HepG2 (cell line): ENCODE data around the gene TMEM127. TPM values are rescaled to one million over a fixed set of nuclear protein-coding genes. Genes with fewer than 3 reads are reported as not detected.

Source experiments
- ATF7-NPFF ChIP-seq: sonication (generic); formaldehyde crosslinking; IDR thresholded peaks from 2 replicates; pipeline ENCODE4 v1.8.1; 2023; ENCODE audit warnings: mild to moderate bottlenecking, low read depth, missing genetic modification reagents, moderate library complexity
- ELF1 ChIP-seq: sonication (generic); formaldehyde crosslinking; IDR thresholded peaks from 2 replicates; pipeline ENCODE4 v1.4.0; 2020; ENCODE audit warnings: missing genetic modification reagents
- GPN1 ChIP-seq: sonication (generic); formaldehyde crosslinking; IDR thresholded peaks from 2 replicates; pipeline ENCODE4 v1.5.1; 2020; ENCODE audit warnings: missing genetic modification reagents, borderline replicate concordance
- MEIS1 ChIP-seq: sonication (generic); formaldehyde crosslinking; IDR thresholded peaks from 2 replicates; pipeline ENCODE4 v1.9.0; 2021; ENCODE audit warnings: mild to moderate bottlenecking, missing genetic modification reagents, moderate library complexity, borderline replicate concordance
- SAP130 ChIP-seq: IDR thresholded peaks from 2 replicates; pipeline ENCODE4 v1.6.1; 2016; ENCODE audit warnings: low read depth
- ZFAT ChIP-seq: sonication (generic); formaldehyde crosslinking; conservative IDR thresholded peaks from 2 replicates; pipeline ENCODE4 v1.8.1; 2023; ENCODE audit warnings: missing genetic modification reagents, inconsistent platforms
- ZFX ChIP-seq: sonication (generic); formaldehyde crosslinking; IDR thresholded peaks from 2 replicates; pipeline ENCODE4 v1.4.0; 2020; ENCODE audit warnings: mild to moderate bottlenecking, low read depth, missing genetic modification reagents, moderate library complexity
- ZNF138 ChIP-seq: sonication (generic); formaldehyde crosslinking; IDR thresholded peaks from 2 replicates; pipeline ENCODE4 v1.5.0; 2020; ENCODE audit warnings: mild to moderate bottlenecking, low read depth, missing genetic modification reagents
- ZNF142 ChIP-seq: sonication (generic); formaldehyde crosslinking; IDR thresholded peaks from 2 replicates; pipeline ENCODE4 v1.4.0; 2020; ENCODE audit warnings: missing genetic modification reagents
- ZNF501 ChIP-seq: sonication (generic); formaldehyde crosslinking; IDR thresholded peaks from 2 replicates; pipeline ENCODE4 v1.5.1; 2020; ENCODE audit warnings: mild to moderate bottlenecking, moderate library complexity, missing genetic modification reagents
- ZNF678 ChIP-seq: sonication (generic); formaldehyde crosslinking; IDR thresholded peaks from 2 replicates; pipeline ENCODE4 v1.4.0; 2020; ENCODE audit warnings: mild to moderate bottlenecking, missing genetic modification reagents
- ZNF740 ChIP-seq: sonication (generic); formaldehyde crosslinking; IDR thresholded peaks from 2 replicates; pipeline ENCODE4 v1.4.0; 2020; ENCODE audit warnings: missing genetic modification reagents
- ZSCAN21 ChIP-seq: sonication (generic); formaldehyde crosslinking; IDR thresholded peaks from 2 replicates; pipeline ENCODE4 v1.8.0; 2022; ENCODE audit warnings: mild to moderate bottlenecking, missing genetic modification reagents, moderate library complexity, borderline replicate concordance
- polyA plus RNA-seq, 8 experiments: library from polyadenylated mRNA; depleted of rRNA in 3 of 8; stranded (reverse) in 7 of 8; unstranded in 1 of 8; fragments of >200 nt; fragmentation: Illumina TruSeq in 4 of 8; extraction: Trizol in 4 of 8; gene quantifications; 2 replicates each; pipeline versions ENCODE4 v1.2.1 to v1.2.3, GENCODE V29; 2011 to 2016; ENCODE audit warnings: low read depth in 4 of 8, missing spikeins in 1 of 8, mixed read lengths in 1 of 8; ENCODE audit not compliant: insufficient read depth in 1 of 8
- total RNA-seq, 5 experiments: library from RNA; depleted of rRNA; stranded (reverse); fragments of >200 nt; fragmentation: Illumina TruSeq; extraction: Trizol; gene quantifications; 2 replicates each; pipeline ENCODE4 v1.2.3, GENCODE V29; 2016; ENCODE audit warnings: low read depth in 1 of 5
- TF ChIP-seq, protein P1 (sequence below): sonication (generic); formaldehyde crosslinking; IDR thresholded peaks from 2 replicates; pipeline ENCODE4 v1.5.0; 2020; ENCODE audit warnings: mild to moderate bottlenecking, missing genetic modification reagents, borderline replicate concordance

TMEM127 gene
- total and polyA plus RNA-seq, 2 of the 13 experiments (the other 11 are each of a cell fraction or from before 2014, with no cell fraction given), result 21.5 to 33.9 TPM

DNA sequence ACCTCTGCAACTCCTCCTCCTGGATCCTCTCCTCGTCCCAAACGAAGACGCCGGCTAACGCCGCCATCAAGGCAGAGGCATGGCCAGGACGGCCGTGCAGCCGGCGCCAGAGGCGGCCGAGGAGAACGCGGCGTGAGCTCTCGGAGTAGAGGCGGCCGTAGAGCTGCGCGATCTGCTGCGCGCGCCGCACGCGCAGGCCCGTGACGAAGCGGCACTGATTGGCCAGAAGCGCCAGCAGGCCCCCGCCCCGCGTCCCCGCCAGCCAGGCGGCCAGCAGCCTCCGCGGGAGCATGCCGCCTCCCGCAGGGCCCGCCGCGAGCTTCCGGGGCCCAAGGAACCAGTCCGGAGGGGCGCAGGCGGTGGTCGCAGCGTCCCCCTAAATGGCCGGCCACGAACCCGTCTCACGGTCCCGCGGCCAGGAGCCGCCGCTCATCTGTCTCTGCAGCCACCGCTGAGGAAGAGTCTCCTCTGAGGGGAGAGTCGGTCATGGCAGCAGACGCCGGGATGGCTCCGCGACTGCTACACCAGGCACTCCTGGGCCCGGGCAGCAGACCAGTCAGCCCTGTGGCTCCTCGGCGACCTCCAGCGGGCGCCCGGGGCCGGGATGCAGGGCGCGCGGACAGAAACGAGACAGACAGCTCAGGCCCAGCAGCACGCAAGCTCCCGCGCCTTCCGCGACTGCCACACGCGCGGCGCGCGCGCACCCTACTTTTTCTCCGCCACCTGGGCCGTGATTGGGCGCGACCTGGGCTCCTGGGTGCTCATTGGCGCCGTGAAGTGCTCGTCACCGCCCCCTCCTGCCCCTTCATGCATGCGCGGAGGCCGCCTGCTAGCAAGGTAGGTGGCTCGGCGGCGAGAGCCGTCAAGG, 57.4 kb downstream of the TMEM127 start, which contains the start of gene STARD7 (continued):
- no peak; the same call in none of the 2 replicates for TF ChIP-seq ZNF142 (CRISPR knock-in tag)
- TF ChIP-seq MEIS1, result peak; percentile 93
- TF ChIP-seq ZNF501, result peak; percentile 98
- TF ChIP-seq ZNF740 (CRISPR knock-in tag), result no peak; the same call in none of the 2 replicates
- TF ChIP-seq ATF7-NPFF (CRISPR knock-in tag), result peak; percentile 86; the same call in 1 of the 2 replicates
- TF ChIP-seq ZFAT (CRISPR knock-in tag), result no peak
- peak; percentile 95 for TF ChIP-seq ZFX (CRISPR knock-in tag)
- peak; percentile 79 for TF ChIP-seq ELF1 (CRISPR knock-in tag)
- peak; percentile 83 for TF ChIP-seq SAP130
- peak; percentile 28; the same call in 1 of the 2 replicates for TF ChIP-seq GPN1 (CRISPR knock-in tag)
- TF ChIP-seq ZSCAN21 (CRISPR knock-in tag), result peak; percentile 91
- TF ChIP-seq ZNF138 (CRISPR knock-in tag), result peak; percentile 32; the same call in 1 of the 2 replicates
- TF ChIP-seq, protein P1, sequence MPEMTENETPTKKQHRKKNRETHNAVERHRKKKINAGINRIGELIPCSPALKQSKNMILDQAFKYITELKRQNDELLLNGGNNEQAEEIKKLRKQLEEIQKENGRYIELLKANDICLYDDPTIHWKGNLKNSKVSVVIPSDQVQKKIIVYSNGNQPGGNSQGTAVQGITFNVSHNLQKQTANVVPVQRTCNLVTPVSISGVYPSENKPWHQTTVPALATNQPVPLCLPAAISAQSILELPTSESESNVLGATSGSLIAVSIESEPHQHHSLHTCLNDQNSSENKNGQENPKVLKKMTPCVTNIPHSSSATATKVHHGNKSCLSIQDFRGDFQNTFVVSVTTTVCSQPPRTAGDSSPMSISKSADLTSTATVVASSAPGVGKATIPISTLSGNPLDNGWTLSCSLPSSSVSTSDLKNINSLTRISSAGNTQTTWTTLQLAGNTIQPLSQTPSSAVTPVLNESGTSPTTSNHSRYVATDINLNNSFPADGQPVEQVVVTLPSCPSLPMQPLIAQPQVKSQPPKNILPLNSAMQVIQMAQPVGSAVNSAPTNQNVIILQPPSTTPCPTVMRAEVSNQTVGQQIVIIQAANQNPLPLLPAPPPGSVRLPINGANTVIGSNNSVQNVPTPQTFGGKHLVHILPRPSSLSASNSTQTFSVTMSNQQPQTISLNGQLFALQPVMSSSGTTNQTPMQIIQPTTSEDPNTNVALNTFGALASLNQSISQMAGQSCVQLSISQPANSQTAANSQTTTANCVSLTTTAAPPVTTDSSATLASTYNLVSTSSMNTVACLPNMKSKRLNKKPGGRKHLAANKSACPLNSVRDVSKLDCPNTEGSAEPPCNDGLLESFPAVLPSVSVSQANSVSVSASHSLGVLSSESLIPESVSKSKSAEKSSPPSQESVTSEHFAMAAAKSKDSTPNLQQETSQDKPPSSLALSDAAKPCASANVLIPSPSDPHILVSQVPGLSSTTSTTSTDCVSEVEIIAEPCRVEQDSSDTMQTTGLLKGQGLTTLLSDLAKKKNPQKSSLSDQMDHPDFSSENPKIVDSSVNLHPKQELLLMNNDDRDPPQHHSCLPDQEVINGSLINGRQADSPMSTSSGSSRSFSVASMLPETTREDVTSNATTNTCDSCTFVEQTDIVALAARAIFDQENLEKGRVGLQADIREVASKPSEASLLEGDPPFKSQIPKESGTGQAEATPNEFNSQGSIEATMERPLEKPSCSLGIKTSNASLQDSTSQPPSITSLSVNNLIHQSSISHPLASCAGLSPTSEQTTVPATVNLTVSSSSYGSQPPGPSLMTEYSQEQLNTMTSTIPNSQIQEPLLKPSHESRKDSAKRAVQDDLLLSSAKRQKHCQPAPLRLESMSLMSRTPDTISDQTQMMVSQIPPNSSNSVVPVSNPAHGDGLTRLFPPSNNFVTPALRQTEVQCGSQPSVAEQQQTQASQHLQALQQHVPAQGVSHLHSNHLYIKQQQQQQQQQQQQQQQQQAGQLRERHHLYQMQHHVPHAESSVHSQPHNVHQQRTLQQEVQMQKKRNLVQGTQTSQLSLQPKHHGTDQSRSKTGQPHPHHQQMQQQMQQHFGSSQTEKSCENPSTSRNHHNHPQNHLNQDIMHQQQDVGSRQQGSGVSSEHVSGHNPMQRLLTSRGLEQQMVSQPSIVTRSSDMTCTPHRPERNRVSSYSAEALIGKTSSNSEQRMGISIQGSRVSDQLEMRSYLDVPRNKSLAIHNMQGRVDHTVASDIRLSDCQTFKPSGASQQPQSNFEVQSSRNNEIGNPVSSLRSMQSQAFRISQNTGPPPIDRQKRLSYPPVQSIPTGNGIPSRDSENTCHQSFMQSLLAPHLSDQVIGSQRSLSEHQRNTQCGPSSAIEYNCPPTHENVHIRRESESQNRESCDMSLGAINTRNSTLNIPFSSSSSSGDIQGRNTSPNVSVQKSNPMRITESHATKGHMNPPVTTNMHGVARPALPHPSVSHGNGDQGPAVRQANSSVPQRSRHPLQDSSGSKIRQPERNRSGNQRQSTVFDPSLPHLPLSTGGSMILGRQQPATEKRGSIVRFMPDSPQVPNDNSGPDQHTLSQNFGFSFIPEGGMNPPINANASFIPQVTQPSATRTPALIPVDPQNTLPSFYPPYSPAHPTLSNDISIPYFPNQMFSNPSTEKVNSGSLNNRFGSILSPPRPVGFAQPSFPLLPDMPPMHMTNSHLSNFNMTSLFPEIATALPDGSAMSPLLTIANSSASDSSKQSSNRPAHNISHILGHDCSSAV (CRISPR knock-in tag), result no peak
- TF ChIP-seq ZNF678 (CRISPR knock-in tag), result peak; percentile 94; the same call in 1 of the 2 replicates
